Right atrium auricular region (tissue), 2 donors: ENCODE data around the gene ANKRD65. TPM values are rescaled to one million over a fixed set of nuclear protein-coding genes. Genes with fewer than 3 reads are reported as not detected.

Experiments
- DNase-seq: peaks from one replicate; pipeline ENCODE4 v3.0.0-alpha.2; 2019; ENCODE audit warnings: low spot score
- H3K27ac ChIP-seq, 2 donors: fragments of 200-600 bp; sonication (generic); 1 replicate in 1 of 2; 2 replicates in 1 of 2; pipeline ENCODE4 v1.5.1; 2016 to 2019
- H3K27me3 ChIP-seq, 2 donors: fragments of 200-600 bp; sonication (generic); one replicate each; pipeline versions ENCODE4 v1.5.1 to v1.6.0; 2017 to 2019
- H3K36me3 ChIP-seq: fragments of 200-600 bp; sonication (generic); one replicate; pipeline ENCODE4 v1.5.1; 2016
- H3K4me1 ChIP-seq, 2 donors: fragments of 200-600 bp; sonication (generic); one replicate each; pipeline versions ENCODE4 v1.5.1 to v1.6.0; 2017 to 2019
- H3K4me3 ChIP-seq, 2 donors: fragments of 200-600 bp; sonication (generic); 1 replicate in 1 of 2; 2 replicates in 1 of 2; pipeline ENCODE4 v1.5.1; 2017 to 2019; ENCODE audit warnings: mild to moderate bottlenecking in 1 of 2, moderate library complexity in 1 of 2
- H3K9me3 ChIP-seq, 2 donors: fragments of 200-600 bp; sonication (generic); one replicate each; pipeline ENCODE4 v1.5.1; 2019
- total RNA-seq, 2 donors: library from RNA; depleted of rRNA; stranded (reverse); fragments of >200 nt; gene quantifications; one replicate each; pipeline ENCODE4 v1.1.0, GENCODE V29; 2016
- TF ChIP-seq, protein P1 (sequence below), 2 donors: fragments of 200-600 bp; sonication (generic); IDR thresholded peaks; one replicate each; pipeline ENCODE4 v1.5.1; 2019; ENCODE audit warnings: antibody characterized with exemption in 2 of 2

ANKRD65 gene
- total RNA-seq, 2 donors from 2014 or later, result 2.2 to 2.4 TPM

DNA sequence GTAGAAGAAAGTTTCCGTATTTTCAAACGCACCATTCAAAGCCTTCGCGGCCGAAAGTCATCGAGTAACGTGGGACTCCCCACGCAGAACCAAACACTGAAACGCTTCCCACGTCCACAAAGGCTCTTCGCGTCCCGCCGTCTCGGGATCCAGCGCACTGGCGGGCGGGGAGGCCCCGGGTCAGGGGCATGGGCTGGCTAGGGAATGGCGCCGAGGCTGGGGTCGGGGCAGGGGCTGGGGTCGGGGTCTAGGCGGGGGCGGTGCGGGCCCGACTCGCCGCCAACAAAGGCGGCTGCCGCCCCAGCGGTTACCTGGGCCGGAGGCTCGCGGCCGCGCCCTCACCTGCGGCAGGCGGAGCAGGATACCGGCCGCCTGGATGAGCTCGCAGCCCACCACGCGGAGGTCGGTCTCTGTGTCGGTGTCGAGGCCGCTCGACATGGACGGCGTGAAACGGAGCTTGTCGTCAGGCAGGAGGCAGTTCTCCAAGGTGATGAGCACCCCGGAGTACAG is 22.3 kb downstream of the ANKRD65 start:
- H3K36me3 ChIP-seq, result peaks cover 64% of the 10 kb centered on the region
- no peak for DNase-seq
- TF ChIP-seq, protein P1, sequence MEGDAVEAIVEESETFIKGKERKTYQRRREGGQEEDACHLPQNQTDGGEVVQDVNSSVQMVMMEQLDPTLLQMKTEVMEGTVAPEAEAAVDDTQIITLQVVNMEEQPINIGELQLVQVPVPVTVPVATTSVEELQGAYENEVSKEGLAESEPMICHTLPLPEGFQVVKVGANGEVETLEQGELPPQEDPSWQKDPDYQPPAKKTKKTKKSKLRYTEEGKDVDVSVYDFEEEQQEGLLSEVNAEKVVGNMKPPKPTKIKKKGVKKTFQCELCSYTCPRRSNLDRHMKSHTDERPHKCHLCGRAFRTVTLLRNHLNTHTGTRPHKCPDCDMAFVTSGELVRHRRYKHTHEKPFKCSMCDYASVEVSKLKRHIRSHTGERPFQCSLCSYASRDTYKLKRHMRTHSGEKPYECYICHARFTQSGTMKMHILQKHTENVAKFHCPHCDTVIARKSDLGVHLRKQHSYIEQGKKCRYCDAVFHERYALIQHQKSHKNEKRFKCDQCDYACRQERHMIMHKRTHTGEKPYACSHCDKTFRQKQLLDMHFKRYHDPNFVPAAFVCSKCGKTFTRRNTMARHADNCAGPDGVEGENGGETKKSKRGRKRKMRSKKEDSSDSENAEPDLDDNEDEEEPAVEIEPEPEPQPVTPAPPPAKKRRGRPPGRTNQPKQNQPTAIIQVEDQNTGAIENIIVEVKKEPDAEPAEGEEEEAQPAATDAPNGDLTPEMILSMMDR (IDR thresholded peaks at IDR 0.05), result no peak

DNA sequence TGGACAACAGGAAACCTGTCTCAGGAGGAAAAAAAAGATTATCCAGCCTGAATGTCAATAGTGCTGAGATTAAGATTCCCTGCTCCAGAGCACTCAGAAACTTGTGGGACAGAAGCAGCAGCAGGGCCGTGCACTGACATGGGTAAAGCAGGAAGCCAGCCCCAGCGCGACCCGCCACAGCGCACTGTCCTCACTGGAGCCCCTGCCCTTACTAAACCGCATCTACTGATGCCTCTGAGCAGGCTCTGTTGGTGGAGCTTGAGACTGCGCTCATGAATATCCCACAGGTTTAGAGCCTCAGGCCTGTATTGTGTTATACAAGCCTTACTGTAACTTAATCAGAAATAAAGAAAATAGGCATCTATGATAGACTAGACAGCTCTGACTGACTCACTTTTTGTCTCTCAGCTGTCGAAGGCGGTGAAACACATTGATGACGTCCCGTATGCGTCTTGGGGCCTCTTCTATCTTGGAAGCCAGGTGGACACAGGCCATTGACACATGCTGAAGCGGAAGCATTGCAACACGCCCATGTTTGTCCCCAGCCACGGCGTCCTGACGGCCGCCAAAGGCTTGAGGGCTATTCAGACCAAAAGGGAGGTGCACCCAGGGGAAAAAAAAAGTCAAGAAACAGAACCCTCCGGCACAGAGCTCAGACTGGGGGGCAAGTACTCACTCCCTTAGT is 23.1 kb downstream of the ANKRD65 start:
- H3K4me1 ChIP-seq, result peaks cover 0 to 32% of the 10 kb centered on the region in 2 donors
- no peaks in the 10 kb centered on the region for H3K27me3 ChIP-seq
- H3K4me3 ChIP-seq, result peak overlapping the region; percentile 95 to 99
- no peak for DNase-seq
- TF ChIP-seq, protein P1 (IDR thresholded peaks at IDR 0.05), result no peak
- H3K27ac ChIP-seq, result peak overlapping the region; percentile 84 to 88
- peaks cover 71% of the 10 kb centered on the region for H3K36me3 ChIP-seq
- H3K9me3 ChIP-seq, result no peaks in the 10 kb centered on the region

More for the DNA sequence above, 22.3 kb downstream of the ANKRD65 start:
- no peaks in the 10 kb centered on the region for H3K9me3 ChIP-seq
- H3K27me3 ChIP-seq, result no peaks in the 10 kb centered on the region
- H3K4me3 ChIP-seq, result peak overlapping the region; percentile 95 to 99
- H3K4me1 ChIP-seq, result peaks cover 0 to 32% of the 10 kb centered on the region in 2 donors
- peak overlapping the region; percentile 84 to 88 for H3K27ac ChIP-seq

DNA sequence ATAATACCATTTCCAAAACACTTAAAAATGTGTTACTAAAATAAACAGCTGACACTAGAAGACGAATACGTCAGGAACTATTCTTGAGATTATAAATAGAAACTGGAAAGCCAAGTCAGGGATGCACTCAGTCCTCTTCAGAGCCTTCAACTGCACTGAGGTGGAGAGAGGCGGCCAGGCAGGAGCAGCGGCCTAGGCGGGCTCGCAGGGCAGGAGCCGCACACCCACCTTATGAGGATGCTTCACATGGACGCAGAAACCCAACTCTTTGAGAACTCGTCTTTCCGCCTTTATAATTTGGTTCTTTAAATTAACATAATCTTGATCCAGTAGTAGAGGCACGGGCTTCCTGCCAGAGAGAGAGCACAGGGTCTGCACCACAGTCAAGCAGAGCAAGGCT is 25.9 kb downstream of the ANKRD65 start:
- H3K36me3 ChIP-seq, result peaks cover 72% of the 10 kb centered on the region
- H3K4me3 ChIP-seq, result no peak overlapping the region
- no peaks in the 10 kb centered on the region for H3K27me3 ChIP-seq
- peaks cover 0 to 27% of the 10 kb centered on the region in 2 donors for H3K4me1 ChIP-seq
- no peak overlapping the region for H3K27ac ChIP-seq
- TF ChIP-seq, protein P1 (IDR thresholded peaks at IDR 0.05), result no peak
- no peaks in the 10 kb centered on the region for H3K9me3 ChIP-seq
- no peak for DNase-seq

DNA sequence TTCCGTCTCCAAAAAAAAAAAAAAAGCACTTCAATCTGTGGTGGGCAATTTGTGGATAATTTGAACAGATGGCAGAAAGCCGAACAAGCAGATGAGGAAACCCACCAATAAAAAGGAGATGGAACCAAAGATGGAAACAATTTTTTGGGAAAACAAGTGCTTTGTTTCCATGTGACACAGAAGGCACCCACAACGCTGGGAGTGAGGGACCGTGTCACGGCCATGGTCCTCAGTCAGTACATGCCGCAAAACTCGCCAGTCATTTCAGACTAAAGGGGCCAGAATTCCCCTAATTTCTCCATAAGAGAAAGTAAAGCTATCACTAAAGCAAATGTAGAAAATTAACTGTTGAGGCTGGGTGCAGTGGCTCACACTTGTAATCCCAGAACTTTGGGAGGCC is 27.0 kb downstream of the ANKRD65 start:
- no peak for DNase-seq
- TF ChIP-seq, protein P1 (IDR thresholded peaks at IDR 0.05), result no peak
- H3K4me3 ChIP-seq, result no peak overlapping the region
- H3K36me3 ChIP-seq, result peaks cover 82% of the 10 kb centered on the region
- no peak overlapping the region for H3K27ac ChIP-seq
- H3K4me1 ChIP-seq, result peaks cover 0 to 22% of the 10 kb centered on the region in 2 donors
- no peaks in the 10 kb centered on the region for H3K9me3 ChIP-seq
- H3K27me3 ChIP-seq, result no peaks in the 10 kb centered on the region

- Histone ChIP-seq H3K27ac (no peak overlapping the region), H3K9me3 (no peaks in the 10 kb centered on the region), H3K4me3 (no peak overlapping the region), H3K4me1 (peaks cover 0 to 19% of the 10 kb centered on the region in 2 donors), H3K36me3 (peaks cover 89% of the 10 kb centered on the region), H3K27me3 (no peaks in the 10 kb centered on the region)
- TF ChIP-seq, protein P1 (IDR thresholded peaks at IDR 0.05), result no peak
- DNase-seq, result no peak
Observed at GRCh38 chr1:1393428-1393827, 27.6 kb downstream of the ANKRD65 start.
